Measurements from ENCODE around the gene ASS1. TPM values are rescaled to one million over a fixed set of nuclear protein-coding genes. Genes with fewer than 3 reads are reported as not detected.

The ASS1 gene
- total RNA-seq, 1 experiment from 2014 or later = 83.0 TPM

DNA sequence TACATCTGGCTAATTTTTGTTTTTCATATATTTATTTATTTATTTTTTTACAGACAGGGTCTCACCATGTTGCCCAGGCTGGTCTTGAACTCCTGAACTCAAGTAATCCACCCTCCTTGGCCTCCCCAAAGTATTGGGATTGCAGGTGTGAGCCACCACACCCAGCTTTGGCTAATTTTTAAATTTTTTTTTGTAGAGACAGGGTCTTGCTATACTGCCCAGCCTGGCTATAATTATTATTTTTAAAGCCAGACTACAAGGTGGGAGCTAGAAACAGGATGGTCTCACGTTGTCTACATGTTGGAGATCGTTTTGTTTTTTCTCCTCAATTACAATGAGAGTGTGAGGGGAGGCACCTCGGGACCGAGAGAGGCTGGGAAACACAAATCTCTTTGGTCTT, 23.8 kb downstream of the ASS1 start:
- no peak overlapping the region for H3K4me3 ChIP-seq (ENCODE audit: low read length)
- H3K27me3 ChIP-seq (ENCODE audit: low read length) = no peaks in the 10 kb centered on the region
- H3K9me2 ChIP-seq (replicated peaks; ENCODE audit: low read length) = no peaks in the 10 kb centered on the region
- ChIA-PET POLR2A (ENCODE audit: unreplicated experiment) (no interaction called here), CTCF (no interaction called here)
- H3K79me2 ChIP-seq (ENCODE audit: low read length) = no peaks in the 10 kb centered on the region
- intact Hi-C loops (cut with micrococcal nuclease) = no loop called here
- no TSS peak for BruUV-seq (replicated peaks)
- H3K9me3 ChIP-seq (ENCODE audit: low read length) = no peaks in the 10 kb centered on the region
- ATAC-seq (no peak), DNase-seq (no peak)
- no peak for TF ChIP-seq EZH2phosphoT487 (IDR thresholded peaks at IDR 0.05; ENCODE audit: borderline replicate concordance, low read length)
- TF ChIP-seq, protein P1, sequence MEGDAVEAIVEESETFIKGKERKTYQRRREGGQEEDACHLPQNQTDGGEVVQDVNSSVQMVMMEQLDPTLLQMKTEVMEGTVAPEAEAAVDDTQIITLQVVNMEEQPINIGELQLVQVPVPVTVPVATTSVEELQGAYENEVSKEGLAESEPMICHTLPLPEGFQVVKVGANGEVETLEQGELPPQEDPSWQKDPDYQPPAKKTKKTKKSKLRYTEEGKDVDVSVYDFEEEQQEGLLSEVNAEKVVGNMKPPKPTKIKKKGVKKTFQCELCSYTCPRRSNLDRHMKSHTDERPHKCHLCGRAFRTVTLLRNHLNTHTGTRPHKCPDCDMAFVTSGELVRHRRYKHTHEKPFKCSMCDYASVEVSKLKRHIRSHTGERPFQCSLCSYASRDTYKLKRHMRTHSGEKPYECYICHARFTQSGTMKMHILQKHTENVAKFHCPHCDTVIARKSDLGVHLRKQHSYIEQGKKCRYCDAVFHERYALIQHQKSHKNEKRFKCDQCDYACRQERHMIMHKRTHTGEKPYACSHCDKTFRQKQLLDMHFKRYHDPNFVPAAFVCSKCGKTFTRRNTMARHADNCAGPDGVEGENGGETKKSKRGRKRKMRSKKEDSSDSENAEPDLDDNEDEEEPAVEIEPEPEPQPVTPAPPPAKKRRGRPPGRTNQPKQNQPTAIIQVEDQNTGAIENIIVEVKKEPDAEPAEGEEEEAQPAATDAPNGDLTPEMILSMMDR (conservative IDR thresholded peaks at IDR 0.05; ENCODE audit: low read depth, low read length) = no peak
- no peaks in the 10 kb centered on the region for H3F3A ChIP-seq (ENCODE audit: low read length, unreplicated experiment)
- H2AFZ ChIP-seq (ENCODE audit: low read length) = no peak overlapping the region
- H3K9ac ChIP-seq (ENCODE audit: low read length) = no peak overlapping the region
- H4K20me1 ChIP-seq (ENCODE audit: low read length) = no peaks in the 10 kb centered on the region
- no peaks in the 10 kb centered on the region for H3K4me1 ChIP-seq (ENCODE audit: insufficient read depth, low read length)
- H3K36me3 ChIP-seq (ENCODE audit: low read depth, low read length) = no peaks in the 10 kb centered on the region
- no peak overlapping the region for H3K4me2 ChIP-seq (ENCODE audit: low read length)
- H3K27ac ChIP-seq (ENCODE audit: low read length) = no peak overlapping the region

DNA sequence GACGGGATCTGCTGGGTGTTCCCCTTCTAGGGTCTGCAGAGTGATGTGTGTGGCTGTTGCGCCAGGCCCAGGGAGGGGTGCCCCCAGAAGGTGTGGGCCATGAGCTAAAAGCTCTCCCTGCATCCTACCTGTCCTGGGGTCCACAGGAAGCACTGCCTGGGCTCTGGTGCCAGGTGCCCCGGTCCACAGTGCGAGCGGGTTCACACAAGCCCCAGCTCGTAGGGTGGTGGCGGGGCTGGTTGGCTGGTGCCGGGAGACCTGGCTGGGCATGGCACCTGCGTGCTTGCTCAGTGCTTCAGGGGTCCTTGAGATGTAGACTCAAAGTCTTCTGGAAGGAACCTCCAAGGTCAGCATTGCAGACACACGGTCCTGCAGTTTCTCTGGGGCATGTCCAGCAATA, 25.5 kb downstream of the ASS1 start:
- ChIA-PET CTCF (no interaction called here), POLR2A (ENCODE audit: unreplicated experiment) (no interaction called here)
- no TSS peak for BruUV-seq (replicated peaks)

DNA sequence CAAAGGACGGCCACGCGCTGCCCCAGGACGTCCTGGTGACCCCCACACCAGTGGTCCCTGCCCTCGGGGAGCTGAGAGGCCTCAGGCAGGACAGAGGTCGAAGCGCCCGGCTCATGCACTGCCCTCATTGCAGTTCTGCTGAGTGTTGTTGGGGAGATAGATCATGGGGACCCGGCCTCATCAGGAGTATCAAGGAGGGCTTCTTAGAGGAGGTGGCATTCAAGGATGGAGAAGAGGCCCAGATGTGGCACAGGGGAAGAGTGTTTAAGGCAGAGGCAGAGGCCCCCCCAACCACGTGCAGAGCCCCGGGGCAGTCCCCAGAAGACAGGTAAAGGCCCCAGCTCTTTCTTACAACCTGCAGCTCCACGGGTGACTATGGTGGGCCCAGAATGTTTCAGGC, 26.2 kb downstream of the ASS1 start:
- intact Hi-C loops (cut with micrococcal nuclease) = no loop called here
- no peak overlapping the region for H3K4me3 ChIP-seq (ENCODE audit: low read length)
- no peaks in the 10 kb centered on the region for H3K9me2 ChIP-seq (replicated peaks; ENCODE audit: low read length)
- no peak overlapping the region for H3K9ac ChIP-seq (ENCODE audit: low read length)
- H3K27me3 ChIP-seq (ENCODE audit: low read length) = no peaks in the 10 kb centered on the region
- H4K20me1 ChIP-seq (ENCODE audit: low read length) = no peaks in the 10 kb centered on the region
- no peaks in the 10 kb centered on the region for H3K9me3 ChIP-seq (ENCODE audit: low read length)
- H3K79me2 ChIP-seq (ENCODE audit: low read length) = no peaks in the 10 kb centered on the region
- H3K4me2 ChIP-seq (ENCODE audit: low read length) = no peak overlapping the region
- no peaks in the 10 kb centered on the region for H3K4me1 ChIP-seq (ENCODE audit: insufficient read depth, low read length)
- POLR2A ChIA-PET (ENCODE audit: unreplicated experiment) = no interaction called here
- H2AFZ ChIP-seq (ENCODE audit: low read length) = no peak overlapping the region
- no peaks in the 10 kb centered on the region for H3K36me3 ChIP-seq (ENCODE audit: low read depth, low read length)
- CTCF ChIA-PET = no interaction called here
- no peaks in the 10 kb centered on the region for H3F3A ChIP-seq (ENCODE audit: low read length, unreplicated experiment)
- DNase-seq (no peak), ATAC-seq (no peak)
- no peak overlapping the region for H3K27ac ChIP-seq (ENCODE audit: low read length)
- BruUV-seq (replicated peaks) = no TSS peak
- TF ChIP-seq, protein P1 (conservative IDR thresholded peaks at IDR 0.05; ENCODE audit: low read depth, low read length) = no peak
- TF ChIP-seq EZH2phosphoT487 (IDR thresholded peaks at IDR 0.05; ENCODE audit: borderline replicate concordance, low read length) (no peak), EZH2 (IDR thresholded peaks at IDR 0.05; ENCODE audit: low read length, unreplicated experiment) (no peak)

More for the DNA sequence above, 25.5 kb downstream of the ASS1 start:
- Histone ChIP-seq H3K9me2 (replicated peaks; ENCODE audit: low read length) (no peaks in the 10 kb centered on the region), H3F3A (ENCODE audit: low read length, unreplicated experiment) (no peaks in the 10 kb centered on the region), H2AFZ (ENCODE audit: low read length) (no peak overlapping the region), H3K4me3 (ENCODE audit: low read length) (no peak overlapping the region), H3K4me1 (ENCODE audit: insufficient read depth, low read length) (no peaks in the 10 kb centered on the region), H3K79me2 (ENCODE audit: low read length) (no peaks in the 10 kb centered on the region), H3K9ac (ENCODE audit: low read length) (no peak overlapping the region), H3K9me3 (ENCODE audit: low read length) (no peaks in the 10 kb centered on the region), H3K36me3 (ENCODE audit: low read depth, low read length) (no peaks in the 10 kb centered on the region), H3K27me3 (ENCODE audit: low read length) (no peaks in the 10 kb centered on the region), H4K20me1 (ENCODE audit: low read length) (no peaks in the 10 kb centered on the region), H3K4me2 (ENCODE audit: low read length) (no peak overlapping the region), H3K27ac (ENCODE audit: low read length) (no peak overlapping the region)
- no peak for DNase-seq
- intact Hi-C loops (cut with micrococcal nuclease) = no loop called here
- TF ChIP-seq, protein P1 (conservative IDR thresholded peaks at IDR 0.05; ENCODE audit: low read depth, low read length) = no peak
- TF ChIP-seq EZH2 (IDR thresholded peaks at IDR 0.05; ENCODE audit: low read length, unreplicated experiment) (no peak), EZH2phosphoT487 (IDR thresholded peaks at IDR 0.05; ENCODE audit: borderline replicate concordance, low read length) (no peak)
- no peak for ATAC-seq
